Measurements from ENCODE around the gene CENPM.

- TF ChIP-seq CTCF (conservative IDR thresholded peaks at IDR 0.05; ENCODE audit: low read length) = no peak
- TF ChIP-seq EZH2phosphoT487 (IDR thresholded peaks at IDR 0.05; ENCODE audit: borderline replicate concordance, low read depth, low read length) = no peak
Measured at GRCh38 chr22:41902016-41902415, 44.9 kb downstream of the CENPM start.
